HepG2 (cell line): ENCODE results near the gene TUBGCP6.

Source experiments
- ELF1 ChIP-seq: sonication (generic); formaldehyde crosslinking; IDR thresholded peaks from 2 replicates; pipeline ENCODE4 v1.4.0; 2020; ENCODE audit warnings: missing genetic modification reagents
- RAD51 ChIP-seq: fragments of 450-650 bp; IDR thresholded peaks from 2 replicates; pipeline ENCODE4 v1.6.1; 2016; ENCODE audit warnings: borderline replicate concordance
- SP2 ChIP-seq: sonication (generic); formaldehyde crosslinking; IDR thresholded peaks from 2 replicates; pipeline ENCODE4 v1.5.1; 2020; ENCODE audit warnings: mild to moderate bottlenecking, missing genetic modification reagents
- ZFX ChIP-seq: sonication (generic); formaldehyde crosslinking; IDR thresholded peaks from 2 replicates; pipeline ENCODE4 v1.4.0; 2020; ENCODE audit warnings: mild to moderate bottlenecking, low read depth, missing genetic modification reagents, moderate library complexity
- ZNF839 ChIP-seq: sonication (generic); formaldehyde crosslinking; IDR thresholded peaks from 2 replicates; pipeline ENCODE4 v1.4.0; 2020; ENCODE audit warnings: missing genetic modification reagents, mild to moderate bottlenecking, borderline replicate concordance
- TF ChIP-seq, protein P1 (sequence below): IDR thresholded peaks from 2 replicates; pipeline ENCODE4 v1.6.1; 2012; ENCODE audit warnings: inconsistent platforms
- TF ChIP-seq, protein P2 (sequence below): sonication (generic); formaldehyde crosslinking; conservative IDR thresholded peaks from 2 replicates; pipeline ENCODE4 v1.4.0; 2020; ENCODE audit warnings: missing genetic modification reagents
- TF ChIP-seq, protein P3 (sequence below): sonication (generic); formaldehyde crosslinking; IDR thresholded peaks from 2 replicates; pipeline ENCODE4 v1.4.0; 2020; ENCODE audit warnings: mild to moderate bottlenecking, missing genetic modification reagents
- TF ChIP-seq, protein P4 (sequence below): sonication (generic); formaldehyde crosslinking; IDR thresholded peaks from 2 replicates; pipeline ENCODE4 v1.5.0; 2020; ENCODE audit warnings: mild to moderate bottlenecking, missing genetic modification reagents, moderate library complexity

DNA sequence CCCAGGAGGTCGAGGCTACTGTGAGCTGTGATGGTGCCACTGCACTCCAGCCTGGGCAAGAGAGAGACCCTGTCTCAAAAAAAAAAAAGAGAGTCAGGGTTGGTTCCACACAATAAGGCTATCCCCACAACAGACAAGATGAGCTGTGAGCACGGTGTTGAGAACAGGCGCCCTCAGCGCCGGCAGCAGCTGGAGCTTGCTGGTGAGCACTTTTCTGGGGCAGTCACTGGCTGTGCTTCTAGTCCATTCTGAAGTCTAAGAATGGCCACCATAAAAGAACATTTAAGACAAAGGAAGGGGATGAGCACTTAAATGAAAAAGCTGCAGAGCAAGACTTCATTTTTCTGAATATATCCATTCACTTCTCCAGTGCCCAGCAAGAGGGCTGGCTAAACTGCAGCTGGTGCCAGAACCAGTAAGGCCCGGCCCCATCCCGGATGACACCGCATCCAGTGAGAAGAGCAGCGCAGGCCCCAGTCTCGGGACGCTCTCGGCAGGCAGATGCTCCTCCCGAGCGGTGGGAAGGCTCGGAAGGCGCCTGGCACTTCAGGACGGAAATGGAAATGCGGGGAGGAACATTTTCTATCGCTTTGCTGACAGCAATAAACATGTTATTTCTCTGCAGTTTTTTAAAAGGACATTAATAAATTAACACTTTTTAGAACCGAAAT lies 12.2 kb downstream of the TUBGCP6 start:
- TF ChIP-seq ZNF839 (CRISPR knock-in tag) (no peak), ZFX (CRISPR knock-in tag) (no peak), SP2 (no peak), RAD51 (no peak), ELF1 (no peak)
- TF ChIP-seq, protein P1, sequence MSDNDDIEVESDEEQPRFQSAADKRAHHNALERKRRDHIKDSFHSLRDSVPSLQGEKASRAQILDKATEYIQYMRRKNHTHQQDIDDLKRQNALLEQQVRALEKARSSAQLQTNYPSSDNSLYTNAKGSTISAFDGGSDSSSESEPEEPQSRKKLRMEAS: no peak
- TF ChIP-seq, protein P2, sequence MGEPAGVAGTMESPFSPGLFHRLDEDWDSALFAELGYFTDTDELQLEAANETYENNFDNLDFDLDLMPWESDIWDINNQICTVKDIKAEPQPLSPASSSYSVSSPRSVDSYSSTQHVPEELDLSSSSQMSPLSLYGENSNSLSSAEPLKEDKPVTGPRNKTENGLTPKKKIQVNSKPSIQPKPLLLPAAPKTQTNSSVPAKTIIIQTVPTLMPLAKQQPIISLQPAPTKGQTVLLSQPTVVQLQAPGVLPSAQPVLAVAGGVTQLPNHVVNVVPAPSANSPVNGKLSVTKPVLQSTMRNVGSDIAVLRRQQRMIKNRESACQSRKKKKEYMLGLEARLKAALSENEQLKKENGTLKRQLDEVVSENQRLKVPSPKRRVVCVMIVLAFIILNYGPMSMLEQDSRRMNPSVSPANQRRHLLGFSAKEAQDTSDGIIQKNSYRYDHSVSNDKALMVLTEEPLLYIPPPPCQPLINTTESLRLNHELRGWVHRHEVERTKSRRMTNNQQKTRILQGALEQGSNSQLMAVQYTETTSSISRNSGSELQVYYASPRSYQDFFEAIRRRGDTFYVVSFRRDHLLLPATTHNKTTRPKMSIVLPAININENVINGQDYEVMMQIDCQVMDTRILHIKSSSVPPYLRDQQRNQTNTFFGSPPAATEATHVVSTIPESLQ (CRISPR knock-in tag): no peak
- TF ChIP-seq, protein P3, sequence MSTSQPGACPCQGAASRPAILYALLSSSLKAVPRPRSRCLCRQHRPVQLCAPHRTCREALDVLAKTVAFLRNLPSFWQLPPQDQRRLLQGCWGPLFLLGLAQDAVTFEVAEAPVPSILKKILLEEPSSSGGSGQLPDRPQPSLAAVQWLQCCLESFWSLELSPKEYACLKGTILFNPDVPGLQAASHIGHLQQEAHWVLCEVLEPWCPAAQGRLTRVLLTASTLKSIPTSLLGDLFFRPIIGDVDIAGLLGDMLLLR (CRISPR knock-in tag): no peak
- TF ChIP-seq, protein P4, sequence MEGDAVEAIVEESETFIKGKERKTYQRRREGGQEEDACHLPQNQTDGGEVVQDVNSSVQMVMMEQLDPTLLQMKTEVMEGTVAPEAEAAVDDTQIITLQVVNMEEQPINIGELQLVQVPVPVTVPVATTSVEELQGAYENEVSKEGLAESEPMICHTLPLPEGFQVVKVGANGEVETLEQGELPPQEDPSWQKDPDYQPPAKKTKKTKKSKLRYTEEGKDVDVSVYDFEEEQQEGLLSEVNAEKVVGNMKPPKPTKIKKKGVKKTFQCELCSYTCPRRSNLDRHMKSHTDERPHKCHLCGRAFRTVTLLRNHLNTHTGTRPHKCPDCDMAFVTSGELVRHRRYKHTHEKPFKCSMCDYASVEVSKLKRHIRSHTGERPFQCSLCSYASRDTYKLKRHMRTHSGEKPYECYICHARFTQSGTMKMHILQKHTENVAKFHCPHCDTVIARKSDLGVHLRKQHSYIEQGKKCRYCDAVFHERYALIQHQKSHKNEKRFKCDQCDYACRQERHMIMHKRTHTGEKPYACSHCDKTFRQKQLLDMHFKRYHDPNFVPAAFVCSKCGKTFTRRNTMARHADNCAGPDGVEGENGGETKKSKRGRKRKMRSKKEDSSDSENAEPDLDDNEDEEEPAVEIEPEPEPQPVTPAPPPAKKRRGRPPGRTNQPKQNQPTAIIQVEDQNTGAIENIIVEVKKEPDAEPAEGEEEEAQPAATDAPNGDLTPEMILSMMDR: no peak
